Measurements from ENCODE around the gene PPFIBP2. TPM values are rescaled to one million over a fixed set of nuclear protein-coding genes. Genes with fewer than 3 reads are reported as not detected.

PPFIBP2 gene
- total RNA-seq, 1 experiment from 2014 or later, result 2.5 TPM

DNA sequence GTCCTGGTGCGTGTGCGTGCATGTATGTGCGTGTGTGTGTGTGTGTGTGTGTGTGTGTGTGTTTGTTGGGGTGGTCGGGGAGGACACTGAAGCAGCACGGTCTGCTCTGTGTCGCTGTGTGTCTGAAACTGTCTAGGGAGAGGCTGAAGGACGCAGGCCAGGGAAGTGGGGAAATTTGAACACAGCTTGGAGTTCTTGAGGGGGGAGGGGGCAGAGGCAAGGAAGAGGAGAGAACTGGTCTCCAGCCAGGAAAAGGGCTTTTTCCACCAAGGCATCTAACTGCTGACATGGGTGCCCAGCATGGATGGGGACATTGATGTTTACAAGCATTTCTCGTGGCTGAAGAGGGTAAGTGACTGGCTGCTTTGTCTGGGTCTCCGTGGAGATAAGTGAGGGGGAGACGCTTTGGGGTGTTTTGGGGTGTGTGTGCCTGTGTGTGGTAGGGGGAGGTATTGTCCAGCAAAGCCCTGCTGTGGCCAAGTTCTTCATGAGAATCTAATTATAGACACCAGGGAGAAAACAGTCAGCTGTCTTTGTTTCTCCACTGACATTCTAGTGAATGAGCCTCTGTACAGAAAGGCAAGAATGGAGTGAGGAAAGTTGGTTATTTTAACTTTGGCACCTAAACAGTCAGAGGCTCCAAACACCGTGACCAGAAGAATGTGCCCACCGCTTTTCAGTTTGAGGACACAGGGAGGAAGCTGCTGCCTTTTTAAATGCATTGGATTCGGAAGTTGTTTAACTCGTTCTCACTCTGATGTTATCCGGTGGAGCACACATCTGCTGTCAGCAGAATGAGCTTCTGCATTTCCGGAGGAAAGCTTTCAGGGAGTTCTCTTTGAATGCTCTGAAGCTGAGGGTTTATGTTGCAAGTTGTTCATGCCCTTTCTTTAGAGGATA lies 63.7 kb downstream of the PPFIBP2 start:
- peak; percentile 52 for DNase-seq (ENCODE audit: low read depth)

DNA sequence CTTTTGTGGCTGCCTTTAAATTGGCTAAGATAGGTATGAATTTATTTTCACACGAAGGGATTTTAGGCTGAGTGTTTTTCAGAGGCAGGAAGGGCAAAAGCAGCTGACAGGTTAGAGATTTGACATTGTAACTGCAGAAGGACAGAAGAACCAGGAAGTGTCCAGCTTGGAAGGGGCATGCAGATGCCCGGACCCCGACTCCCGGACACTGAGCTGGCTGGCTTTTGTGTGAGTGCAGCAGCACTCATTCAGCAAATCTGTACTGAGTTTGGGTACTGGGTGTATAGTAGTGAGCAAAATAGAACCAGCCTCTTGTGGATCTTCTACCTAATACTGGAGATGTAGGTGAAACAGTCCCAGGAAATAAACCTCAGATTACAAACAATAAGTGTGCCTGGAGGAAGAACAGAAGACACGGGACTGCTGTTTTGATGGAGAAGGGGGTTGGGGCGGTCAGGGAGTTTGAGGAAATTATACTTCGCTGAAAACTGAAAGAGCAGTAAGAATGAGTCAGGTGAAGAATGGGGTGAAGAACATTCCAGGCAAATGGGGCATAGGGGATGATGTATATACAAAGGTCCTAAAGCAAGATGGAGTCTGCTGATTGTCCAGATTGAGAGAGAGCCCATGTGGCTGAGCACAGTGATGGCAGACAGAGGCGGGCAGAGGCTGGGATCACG lies 64.6 kb downstream of the PPFIBP2 start:
- no peak for DNase-seq (ENCODE audit: low read depth)

DNA sequence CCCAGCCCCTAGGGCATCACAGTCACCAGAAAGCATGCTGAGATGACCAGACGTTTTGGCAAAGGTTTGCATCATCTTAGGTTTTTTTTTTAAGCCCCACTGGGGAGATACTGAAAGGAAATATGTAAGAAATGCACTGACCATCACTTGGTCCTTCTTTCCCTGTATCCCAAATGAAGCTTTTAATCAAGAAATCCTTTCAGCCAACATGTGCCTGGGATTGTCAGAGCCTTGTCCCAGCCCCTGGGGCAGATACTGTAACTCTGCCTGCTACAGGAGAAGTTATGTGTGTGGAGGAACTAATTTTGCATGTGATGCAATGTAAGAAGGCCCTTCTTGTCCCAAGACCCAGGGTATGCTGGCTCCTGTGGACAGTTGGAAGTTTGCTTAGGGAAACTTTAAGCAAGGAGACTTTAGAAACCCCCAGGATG lies 65.6 kb downstream of the PPFIBP2 start:
- DNase-seq (ENCODE audit: low read depth), result peak; percentile 63

DNA sequence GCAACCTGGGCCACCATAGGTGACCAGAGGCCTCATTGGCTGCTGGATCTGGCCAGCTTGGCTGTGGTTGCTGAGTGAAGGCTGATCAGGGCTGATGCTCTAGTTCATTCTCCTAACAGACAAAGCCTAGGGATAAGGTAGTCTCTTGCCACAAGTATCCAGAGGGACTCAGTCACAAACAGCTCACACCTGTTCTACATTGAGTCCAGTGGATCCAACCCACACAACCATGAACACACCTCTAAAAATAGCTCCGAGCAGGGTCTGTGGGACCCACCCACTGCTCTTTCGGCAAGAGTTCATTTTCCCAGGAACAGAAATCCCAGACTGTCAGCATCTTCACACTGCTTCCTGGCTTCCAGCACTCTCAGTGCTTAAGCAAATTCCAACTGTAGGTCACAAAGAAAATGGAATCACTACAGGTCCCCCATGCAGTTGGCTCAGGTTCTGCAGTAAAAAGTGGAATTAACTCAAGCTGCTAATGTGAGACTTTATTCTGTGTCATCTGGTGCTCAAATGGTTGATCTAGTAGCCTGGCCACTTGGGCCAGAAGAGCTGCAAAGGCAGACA lies 67.3 kb downstream of the PPFIBP2 start:
- DNase-seq (ENCODE audit: low read depth), result no peak

DNA sequence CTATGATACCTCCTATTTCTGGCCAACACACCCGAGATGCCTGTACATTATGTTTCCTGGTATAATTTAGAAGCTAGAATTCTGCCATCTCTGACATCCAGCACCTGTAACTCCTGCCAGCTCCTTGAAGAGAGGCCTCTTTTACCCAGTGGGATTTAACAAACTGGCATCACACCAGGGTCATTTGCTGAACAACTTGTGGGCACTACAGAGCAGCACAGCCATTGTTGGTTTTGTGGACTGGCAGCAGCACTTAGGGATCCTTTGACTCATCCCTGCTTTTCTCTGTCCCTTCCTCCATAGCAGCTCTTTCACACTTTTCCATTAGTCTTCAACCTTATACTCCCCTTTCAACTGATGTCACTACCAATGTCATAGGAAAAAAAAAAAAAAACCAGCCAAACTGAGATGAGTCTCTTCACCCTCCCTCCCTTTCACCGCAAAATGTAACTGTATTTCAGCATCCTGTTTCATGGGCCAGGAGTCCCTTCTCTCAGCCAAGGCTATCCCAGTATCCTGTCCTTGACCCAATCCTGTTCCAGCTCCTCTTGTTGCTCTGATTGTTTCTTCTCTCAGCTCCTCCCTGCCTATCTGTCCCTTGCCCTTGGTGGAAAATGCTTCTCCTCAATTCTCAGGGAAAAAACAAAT lies 68.7 kb downstream of the PPFIBP2 start:
- peak; percentile 57 for DNase-seq (ENCODE audit: low read depth)

DNA sequence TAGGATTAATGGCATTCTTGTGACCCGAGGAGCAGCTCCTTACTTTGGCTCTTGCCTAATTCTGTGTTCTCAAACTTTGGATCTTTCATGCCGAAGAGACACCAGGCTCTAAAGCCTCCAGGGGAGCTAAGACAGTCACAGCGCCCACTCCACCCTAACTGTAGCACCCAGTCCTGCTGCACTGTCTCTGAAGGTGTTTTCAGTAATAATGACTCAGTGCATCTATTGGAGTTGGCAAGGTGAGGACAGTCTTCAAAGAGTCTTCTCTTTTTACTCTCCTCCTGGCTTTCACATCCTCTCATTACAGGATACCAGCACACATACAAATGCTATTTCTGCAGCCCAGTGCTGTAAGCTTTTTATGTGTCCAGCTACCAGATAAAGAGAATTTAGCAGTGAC lies 69.4 kb downstream of the PPFIBP2 start:
- no peak for DNase-seq (ENCODE audit: low read depth)

DNA sequence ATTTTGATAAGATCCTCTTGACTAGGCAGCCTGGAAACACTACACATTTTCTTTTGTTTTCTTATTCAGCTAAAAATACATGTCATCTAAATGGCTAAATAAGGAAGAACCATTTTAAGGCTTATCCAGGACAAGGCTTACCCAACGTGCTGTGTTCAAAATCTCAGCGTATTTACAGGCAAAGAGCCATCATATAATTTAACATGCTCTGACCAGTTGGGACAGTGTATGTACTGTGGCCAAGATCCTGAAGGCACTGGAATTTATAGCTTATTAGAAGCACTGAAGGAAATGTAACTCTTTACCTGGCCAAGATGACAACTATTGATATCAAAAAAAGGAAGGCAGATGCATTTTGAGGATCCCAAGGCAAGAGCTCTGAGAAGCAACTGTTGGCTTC lies 71.1 kb downstream of the PPFIBP2 start:
- no peak for DNase-seq (ENCODE audit: low read depth)

DNA sequence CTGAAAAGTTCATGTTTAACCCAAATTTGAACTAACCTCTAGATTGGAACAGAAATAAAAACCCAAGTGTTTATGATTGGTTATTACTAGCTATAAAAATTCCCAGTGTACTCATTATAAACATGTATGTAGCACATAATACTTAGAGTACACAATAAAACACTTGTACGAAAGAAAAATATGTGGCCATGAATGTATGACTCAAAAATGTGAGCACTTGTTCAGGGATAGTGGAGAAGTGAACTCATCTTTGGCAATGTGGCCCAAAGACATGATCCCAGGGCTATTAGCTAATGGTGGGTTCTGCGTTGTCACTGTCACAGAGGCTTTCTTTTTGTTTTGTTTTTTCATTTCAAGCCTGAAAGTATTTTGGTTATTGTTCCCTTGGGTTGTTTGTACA lies 72.0 kb downstream of the PPFIBP2 start:
- no peak for DNase-seq (ENCODE audit: low read depth)

DNA sequence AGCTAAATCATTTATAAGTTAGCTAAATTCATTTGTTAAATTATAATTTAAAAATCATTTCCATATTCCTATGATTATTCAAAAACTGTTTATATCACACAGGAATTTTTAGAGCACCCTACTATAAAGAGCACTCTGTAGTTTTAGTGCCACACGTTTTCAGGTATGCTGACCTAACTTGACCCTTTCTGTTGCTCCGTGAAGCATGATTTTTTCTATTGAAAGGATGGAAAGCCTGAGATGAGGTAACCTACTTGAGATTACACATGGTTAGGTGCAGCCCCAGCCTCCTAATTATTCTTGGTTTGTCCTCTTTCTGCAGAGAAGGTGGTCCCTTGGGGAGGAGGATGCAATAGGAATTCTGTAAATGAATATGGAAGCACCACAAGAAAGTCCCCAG lies 72.6 kb downstream of the PPFIBP2 start:
- no peak for DNase-seq (ENCODE audit: low read depth)

DNA sequence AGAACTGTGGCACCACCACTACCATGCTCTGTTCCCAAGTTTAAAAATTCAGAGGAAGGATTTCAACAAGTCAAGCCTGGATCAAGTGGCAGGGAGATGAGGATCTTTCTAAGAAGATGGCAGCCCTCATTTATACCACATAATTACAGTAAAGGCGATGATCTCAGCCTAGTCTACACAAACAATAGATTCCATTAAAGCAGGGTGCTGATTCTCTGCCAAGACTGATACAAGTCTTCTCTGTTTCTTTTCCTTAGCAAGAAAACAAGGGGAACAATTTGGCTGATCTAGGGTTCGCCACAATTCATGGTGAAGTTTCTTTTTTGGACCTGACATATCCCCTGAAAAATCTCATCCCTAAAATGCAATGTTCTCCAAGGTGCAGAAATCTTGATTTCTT lies 73.9 kb downstream of the PPFIBP2 start:
- DNase-seq (ENCODE audit: low read depth), result no peak

DNA sequence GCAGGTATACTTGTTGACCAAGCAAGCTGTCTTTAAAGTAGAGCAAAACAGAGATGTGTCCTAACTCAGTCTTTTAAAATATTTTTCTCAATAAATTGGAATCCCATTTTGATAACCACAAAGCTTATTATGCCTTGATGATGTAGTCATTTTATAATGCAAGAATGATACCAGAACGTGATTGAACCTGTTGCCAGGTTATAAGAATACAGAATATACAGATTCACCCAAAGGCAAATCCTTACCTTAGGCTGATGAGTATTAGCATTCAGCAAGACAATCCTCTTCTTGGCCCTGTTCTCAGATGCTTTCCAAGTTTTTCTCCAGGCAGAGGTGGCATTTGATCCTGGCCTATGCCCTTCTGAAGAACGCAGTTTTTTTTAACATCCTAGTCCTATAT lies 76.1 kb downstream of the PPFIBP2 start:
- DNase-seq (ENCODE audit: low read depth), result no peak

DNA sequence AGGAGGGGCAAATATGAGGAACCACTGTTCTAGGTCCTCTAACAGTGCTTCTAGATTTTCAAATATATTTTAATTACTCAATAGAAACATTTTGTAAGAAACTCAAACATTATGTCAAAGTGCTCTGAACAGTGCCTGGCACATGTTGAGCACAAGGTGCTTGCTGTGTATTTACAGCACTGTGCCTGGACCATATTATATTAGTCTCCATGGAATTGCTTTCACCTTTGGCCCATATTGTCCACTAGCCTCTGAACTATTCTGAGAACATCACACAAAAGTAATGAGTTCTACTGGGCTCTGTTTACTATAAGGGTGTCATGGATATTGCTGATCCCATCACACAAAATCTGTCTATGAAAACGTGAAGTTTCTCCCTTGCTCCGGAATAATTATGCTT lies 76.7 kb downstream of the PPFIBP2 start:
- DNase-seq (ENCODE audit: low read depth), result no peak

DNA sequence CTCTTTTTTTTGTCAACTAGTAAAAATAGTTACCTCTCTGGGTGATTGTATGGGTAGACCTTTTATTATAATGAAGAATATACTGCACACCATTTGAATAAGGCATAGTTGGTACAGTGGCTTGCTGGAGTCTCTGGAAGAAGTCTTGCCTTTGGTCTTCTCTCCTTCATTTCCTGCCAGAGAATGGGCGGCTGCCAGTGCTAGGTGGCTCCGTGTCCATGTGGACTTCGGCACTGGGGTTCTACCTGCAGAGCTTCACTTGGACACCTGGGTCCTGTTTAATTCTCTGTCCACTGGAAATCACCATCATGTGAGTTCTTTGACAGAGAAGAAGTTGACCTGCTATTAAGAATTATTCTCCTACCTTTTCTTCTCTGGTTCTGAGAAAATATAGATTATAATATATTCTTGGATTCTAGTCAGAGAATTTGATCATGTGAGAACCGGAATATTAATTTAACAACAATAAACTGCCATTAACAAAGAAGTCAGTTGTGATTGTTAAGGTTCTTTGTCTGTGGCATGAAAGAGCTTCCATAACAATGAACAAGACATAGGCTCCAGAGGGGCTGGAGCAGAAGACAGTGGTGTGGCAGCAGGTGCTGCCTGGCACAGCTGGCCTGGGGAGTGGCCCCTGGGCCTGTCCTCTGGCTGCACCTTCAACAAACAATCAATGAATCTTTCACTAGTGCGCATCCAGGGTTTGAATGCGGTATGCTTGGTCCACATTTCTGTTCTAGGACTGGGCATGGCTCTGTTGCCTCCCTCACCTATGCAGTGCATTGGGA lies 77.5 kb downstream of the PPFIBP2 start:
- DNase-seq (ENCODE audit: low read depth), result no peak

DNA sequence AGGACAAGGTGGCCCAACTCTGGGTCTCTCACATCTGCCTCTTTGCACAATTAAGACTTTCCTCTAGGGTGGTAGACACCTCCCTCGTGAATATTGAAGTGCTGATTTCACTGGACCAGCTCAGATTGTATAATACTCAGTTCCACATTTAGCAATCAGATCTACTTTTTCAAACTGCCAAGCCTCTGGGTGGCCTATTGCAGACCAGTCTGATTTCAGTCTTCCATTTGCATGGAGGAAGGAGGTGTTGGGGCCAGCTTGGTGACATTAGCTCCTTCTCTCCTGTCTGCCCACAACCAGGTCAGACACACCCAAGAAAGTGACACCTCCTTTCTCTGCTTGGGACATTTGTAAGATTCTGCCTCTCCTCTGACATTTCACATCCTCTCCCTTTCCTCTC lies 78.2 kb downstream of the PPFIBP2 start:
- no peak for DNase-seq (ENCODE audit: low read depth)

DNA sequence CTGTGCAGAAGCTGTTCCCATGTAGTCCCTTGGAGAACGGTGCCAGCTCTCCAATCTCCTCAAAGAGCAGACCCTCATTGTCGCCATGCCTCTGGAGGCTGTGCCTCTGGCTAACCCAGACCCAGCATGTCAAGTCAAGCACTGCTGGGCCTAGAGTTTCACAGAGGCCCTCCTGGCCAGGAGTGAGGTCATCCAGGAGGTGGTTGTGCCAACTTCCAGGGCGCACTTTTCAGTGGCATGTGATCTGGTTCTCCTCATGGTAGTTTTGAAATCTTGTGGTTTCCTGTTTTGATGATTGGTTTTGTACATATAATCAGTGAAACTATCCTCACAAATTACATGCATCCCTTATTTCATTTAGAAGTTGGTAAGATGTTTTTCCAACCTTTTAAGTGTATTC lies 78.9 kb downstream of the PPFIBP2 start:
- peak; percentile 85 for DNase-seq (ENCODE audit: low read depth)

DNA sequence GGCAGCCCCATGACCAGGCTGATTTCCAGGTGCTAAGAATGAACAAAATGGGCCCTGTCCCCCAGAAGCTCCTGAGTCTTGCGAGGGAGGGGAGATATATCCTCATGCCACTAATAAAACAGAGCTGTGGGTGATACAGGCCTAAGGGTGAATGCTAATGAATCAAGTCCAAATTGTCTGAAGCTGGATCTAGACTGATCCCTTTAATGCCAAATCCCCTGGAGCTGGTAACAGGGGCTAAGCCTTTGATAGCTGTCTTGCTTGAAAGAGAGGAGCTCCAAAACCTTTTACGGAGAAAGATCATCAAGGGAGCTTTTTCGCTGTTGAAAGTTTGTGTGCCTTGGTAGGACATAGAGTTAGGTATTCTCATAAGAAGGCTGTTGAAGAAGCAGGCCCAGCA lies 79.7 kb downstream of the PPFIBP2 start:
- no peak for DNase-seq (ENCODE audit: low read depth)

DNA sequence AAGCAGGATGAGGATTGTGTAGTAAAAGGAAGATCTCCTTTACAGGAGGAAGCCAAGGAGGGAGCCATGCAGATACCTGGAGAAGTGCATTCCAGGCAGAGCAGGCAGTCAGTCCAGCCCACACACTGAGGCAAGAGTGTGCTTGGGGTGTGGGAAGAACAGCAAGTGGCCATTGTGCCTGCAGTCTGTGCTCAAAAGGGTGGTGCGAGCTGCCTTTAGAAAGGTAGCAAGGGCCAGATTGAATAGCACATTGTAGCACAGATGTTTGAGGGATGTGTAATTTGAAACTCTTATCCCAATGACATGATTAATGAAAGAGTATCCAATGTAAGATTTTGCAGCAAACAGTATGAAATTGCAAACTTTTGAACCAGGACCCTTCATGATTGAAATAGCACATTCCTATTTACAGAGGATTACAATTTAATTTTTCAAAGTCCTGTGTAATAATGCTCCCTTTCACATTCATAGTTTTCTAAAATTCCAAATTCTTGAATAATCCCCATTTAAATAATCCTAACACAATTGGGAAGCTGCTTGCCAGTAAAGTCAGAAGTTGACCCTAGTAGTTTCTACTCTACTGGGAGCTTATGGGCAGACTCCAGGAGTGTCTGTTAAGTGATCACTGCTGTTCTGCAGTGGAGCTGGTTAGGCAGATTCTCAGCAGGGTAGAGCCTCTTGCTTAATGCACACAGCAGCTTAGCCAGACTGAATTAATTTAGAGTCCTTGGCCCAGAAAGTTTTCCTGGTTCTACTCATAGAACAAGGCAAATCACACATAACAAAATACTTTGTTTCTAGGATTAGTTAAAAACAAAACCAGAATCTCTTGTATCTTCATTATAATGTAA lies 81.4 kb downstream of the PPFIBP2 start:
- no peak for DNase-seq (ENCODE audit: low read depth)

DNA sequence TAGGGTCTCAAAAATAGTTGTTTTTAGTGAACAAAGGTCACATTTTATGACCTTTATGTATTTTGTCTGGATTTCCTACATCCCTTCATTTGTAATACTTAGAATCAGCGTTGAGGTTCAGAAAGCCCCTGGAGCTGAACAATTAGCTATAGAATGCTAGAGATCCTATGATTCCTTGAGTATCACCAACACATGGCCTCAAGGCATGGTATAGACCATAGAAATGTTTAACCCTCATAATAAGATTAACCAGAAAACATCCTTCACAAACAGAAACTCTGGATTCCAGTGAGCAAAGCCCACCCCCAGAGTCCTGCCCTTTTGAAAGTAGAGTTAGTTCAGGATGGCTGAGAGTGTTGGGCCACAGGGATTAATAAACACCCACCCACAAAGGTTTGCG lies 82.2 kb downstream of the PPFIBP2 start:
- no peak for DNase-seq (ENCODE audit: low read depth)

DNA sequence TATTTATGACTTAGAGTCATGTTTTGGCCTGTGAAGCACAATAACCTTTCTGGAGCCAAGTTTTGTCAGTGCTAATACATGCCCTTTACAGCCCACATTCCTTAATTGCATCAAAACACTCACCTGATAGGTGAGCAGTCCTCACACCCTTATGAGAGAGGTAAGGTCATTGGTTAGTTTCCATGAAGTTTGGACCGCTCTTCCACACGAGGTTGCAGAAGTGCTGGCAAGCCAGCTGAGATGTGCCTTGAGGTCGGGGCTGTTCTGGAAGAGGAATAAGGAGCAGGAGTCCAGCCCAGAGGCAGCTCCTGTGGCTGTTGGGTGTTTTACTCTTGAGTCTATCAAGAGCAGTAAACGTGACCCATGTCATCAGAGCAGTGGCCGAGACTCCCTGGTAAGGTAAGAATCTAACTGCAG lies 83.2 kb downstream of the PPFIBP2 start:
- DNase-seq (ENCODE audit: low read depth), result no peak

DNA sequence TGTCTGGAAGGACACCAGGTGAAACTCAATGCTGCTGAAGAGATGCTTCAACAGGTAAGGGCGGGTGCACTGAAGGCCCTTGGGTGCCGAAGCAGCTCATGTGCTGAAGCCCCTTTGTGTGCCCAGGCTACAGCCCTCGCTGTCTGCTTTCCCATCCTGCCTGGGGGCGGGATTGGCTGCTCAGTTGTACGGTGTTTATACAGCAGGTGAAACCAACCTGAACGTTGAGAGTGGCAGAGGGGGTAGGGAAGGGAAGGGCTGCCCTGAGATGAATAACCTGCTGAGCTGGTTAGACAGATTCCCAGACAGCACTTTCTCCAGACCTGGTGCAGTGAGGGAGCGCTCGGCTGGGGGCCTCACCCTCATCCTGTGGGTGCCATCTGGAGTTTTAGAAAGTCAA lies 83.8 kb downstream of the PPFIBP2 start:
- DNase-seq (ENCODE audit: low read depth), result no peak

DNA sequence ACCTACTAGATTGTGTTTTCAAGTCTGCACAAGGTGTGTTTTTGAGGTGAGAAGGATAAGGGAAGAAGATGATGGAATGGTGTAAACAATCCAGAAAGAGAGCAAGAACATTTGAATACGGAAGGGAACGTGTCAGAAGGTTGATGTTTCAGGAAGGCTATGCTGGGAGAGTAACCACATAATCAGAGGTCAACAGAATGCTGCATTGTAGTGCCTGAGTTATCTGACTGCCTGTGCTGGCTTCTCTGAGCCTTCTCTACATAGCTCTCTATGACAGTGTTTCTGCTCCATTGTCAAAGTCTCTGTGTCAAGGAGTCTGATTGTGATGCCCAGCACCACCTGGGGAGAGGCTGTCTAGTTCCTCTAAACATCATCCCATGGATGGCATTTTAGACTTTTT lies 85.4 kb downstream of the PPFIBP2 start:
- no peak for DNase-seq (ENCODE audit: low read depth)

All from M059J (cell line).